ENCODE results near the gene GAL3ST3. TPM values are rescaled to one million over a fixed set of nuclear protein-coding genes. Genes with fewer than 3 reads are reported as not detected.
"Not testable (repeated sequence)": the region's sequence is repeated elsewhere in the genome, so short reads cannot be mapped to it uniquely, and the experiment has no call there.

GAL3ST3 gene
- 5.4 TPM for polyA plus RNA-seq (2013, experiment 1 of 2)
- 5.8 TPM for polyA plus RNA-seq (2013, experiment 2 of 2)

- no peak within 1 kb of the TSS for H2AK5ac ChIP-seq (ENCODE audit: low read length)
- no peaks in the 10 kb centered on the region for H3K36me3 ChIP-seq (ENCODE audit: control insufficient read depth, insufficient read depth, low read length)
- H4K5ac ChIP-seq (ENCODE audit: low read length), result no peak within 1 kb of the TSS
- peak within 1 kb of the TSS; percentile 27 for H3K4me3 ChIP-seq (ENCODE audit: low read length)
- H3K18ac ChIP-seq (ENCODE audit: low read length), result peak within 1 kb of the TSS; percentile 41
- peak; percentile 52 for DNase-seq
- H3K79me1 ChIP-seq (ENCODE audit: low read length), result peaks cover 5% of the 10 kb centered on the region
- H3K23ac ChIP-seq (ENCODE audit: low read length), result no peak within 1 kb of the TSS
- H3K9ac ChIP-seq (ENCODE audit: low read length), result peak within 1 kb of the TSS; percentile 61
- H2BK120ac ChIP-seq (ENCODE audit: low read depth, low read length), result no peak within 1 kb of the TSS
- no peak within 1 kb of the TSS for H2BK15ac ChIP-seq (replicated peaks; ENCODE audit: low read depth)
- no peak within 1 kb of the TSS for H2BK5ac ChIP-seq (ENCODE audit: low read length)
- peaks cover 15% of the 10 kb centered on the region for H3K79me2 ChIP-seq (ENCODE audit: control insufficient read depth, insufficient read depth, low read length)
- no peak within 1 kb of the TSS for H3K27ac ChIP-seq (ENCODE audit: low read depth, low read length)
- H3K27me3 ChIP-seq (ENCODE audit: insufficient read depth, low read length, poor library complexity), result no peaks in the 10 kb centered on the region
- peak within 1 kb of the TSS; percentile 71 for H3K4me2 ChIP-seq (ENCODE audit: low read length)
- H3K56ac ChIP-seq (ENCODE audit: low read length), result peak within 1 kb of the TSS; percentile 86
- peaks cover 3% of the 10 kb centered on the region for H3K4me1 ChIP-seq (ENCODE audit: control insufficient read depth, low read depth, low read length)
- H4K8ac ChIP-seq (ENCODE audit: low read depth, low read length), result peak within 1 kb of the TSS; percentile 69
- WGBS (ENCODE audit: extremely low coverage, insufficient coverage, low lambda C conversion rate), result no CpG with 5 or more reads among the region's 39 CpGs
- no peak within 1 kb of the TSS for H3K4ac ChIP-seq (ENCODE audit: low read depth, low read length)
These were observed at the start of gene GAL3ST3 for GRCh38 chr11:66048547-66049323. GAL3ST3 (minus strand) TSS chr11:66049161; CDS start chr11:66045415, 3,746 bp downstream.

GRCh38 chr11:66092125-66092524 is 43.2 kb upstream of the GAL3ST3 start:
- H3K18ac ChIP-seq (ENCODE audit: low read length); H2BK15ac ChIP-seq (replicated peaks; ENCODE audit: low read depth); H2BK5ac ChIP-seq (ENCODE audit: low read length); H3K56ac ChIP-seq (ENCODE audit: low read length); H4K5ac ChIP-seq (ENCODE audit: low read length); H2AK5ac ChIP-seq (ENCODE audit: low read length); H4K8ac ChIP-seq (ENCODE audit: low read depth, low read length); DNase-seq; H3K4me2 ChIP-seq (ENCODE audit: low read length); H3K4ac ChIP-seq (ENCODE audit: low read depth, low read length); H3K79me1 ChIP-seq (ENCODE audit: low read length); H3K4me1 ChIP-seq (ENCODE audit: control insufficient read depth, low read depth, low read length); H3K4me3 ChIP-seq (ENCODE audit: low read length); H3K27ac ChIP-seq (ENCODE audit: low read depth, low read length); H2BK120ac ChIP-seq (ENCODE audit: low read depth, low read length); H3K79me2 ChIP-seq (ENCODE audit: control insufficient read depth, insufficient read depth, low read length); H3K27me3 ChIP-seq (ENCODE audit: insufficient read depth, low read length, poor library complexity); H3K9ac ChIP-seq (ENCODE audit: low read length); H3K23ac ChIP-seq (ENCODE audit: low read length); H3K36me3 ChIP-seq (ENCODE audit: control insufficient read depth, insufficient read depth, low read length): not testable (repeated sequence)
- WGBS (ENCODE audit: extremely low coverage, insufficient coverage, low lambda C conversion rate), result no CpG with 5 or more reads among the region's 2 CpGs

GRCh38 chr11:66090288-66090687 is 41.3 kb upstream of the GAL3ST3 start:
- Histone ChIP-seq H3K27ac (ENCODE audit: low read depth, low read length) (no peak overlapping the region), H3K56ac (ENCODE audit: low read length) (no peak overlapping the region), H3K36me3 (ENCODE audit: control insufficient read depth, insufficient read depth, low read length) (no peaks in the 10 kb centered on the region), H3K4ac (ENCODE audit: low read depth, low read length) (no peak overlapping the region), H2BK120ac (ENCODE audit: low read depth, low read length) (no peak overlapping the region), H4K8ac (ENCODE audit: low read depth, low read length) (no peak overlapping the region), H3K4me3 (ENCODE audit: low read length) (no peak overlapping the region), H3K4me1 (ENCODE audit: control insufficient read depth, low read depth, low read length) (no peaks in the 10 kb centered on the region), H3K27me3 (ENCODE audit: insufficient read depth, low read length, poor library complexity) (no peaks in the 10 kb centered on the region), H3K79me2 (ENCODE audit: control insufficient read depth, insufficient read depth, low read length) (peaks cover 6% of the 10 kb centered on the region), H3K23ac (ENCODE audit: low read length) (no peak overlapping the region), H3K9ac (ENCODE audit: low read length) (no peak overlapping the region), H4K5ac (ENCODE audit: low read length) (no peak overlapping the region), H2BK15ac (replicated peaks; ENCODE audit: low read depth) (no peak overlapping the region), H3K4me2 (ENCODE audit: low read length) (no peak overlapping the region), H3K79me1 (ENCODE audit: low read length) (peaks cover 8% of the 10 kb centered on the region), H3K18ac (ENCODE audit: low read length) (no peak overlapping the region), H2BK5ac (ENCODE audit: low read length) (no peak overlapping the region), H2AK5ac (ENCODE audit: low read length) (no peak overlapping the region)
- no peak for DNase-seq
- no CpG with 5 or more reads among the region's 4 CpGs for WGBS (ENCODE audit: extremely low coverage, insufficient coverage, low lambda C conversion rate)

- Histone ChIP-seq H3K23ac (ENCODE audit: low read length) (no peak overlapping the region), H3K79me1 (ENCODE audit: low read length) (peaks cover 11% of the 10 kb centered on the region), H2BK5ac (ENCODE audit: low read length) (no peak overlapping the region), H3K4me1 (ENCODE audit: control insufficient read depth, low read depth, low read length) (no peaks in the 10 kb centered on the region), H4K8ac (ENCODE audit: low read depth, low read length) (no peak overlapping the region), H2BK15ac (replicated peaks; ENCODE audit: low read depth) (no peak overlapping the region), H3K4me2 (ENCODE audit: low read length) (no peak overlapping the region), H3K36me3 (ENCODE audit: control insufficient read depth, insufficient read depth, low read length) (no peaks in the 10 kb centered on the region), H2AK5ac (ENCODE audit: low read length) (no peak overlapping the region), H3K79me2 (ENCODE audit: control insufficient read depth, insufficient read depth, low read length) (peaks cover 7% of the 10 kb centered on the region), H3K27me3 (ENCODE audit: insufficient read depth, low read length, poor library complexity) (no peaks in the 10 kb centered on the region), H3K4ac (ENCODE audit: low read depth, low read length) (no peak overlapping the region), H3K4me3 (ENCODE audit: low read length) (no peak overlapping the region), H3K18ac (ENCODE audit: low read length) (no peak overlapping the region), H4K5ac (ENCODE audit: low read length) (no peak overlapping the region), H3K56ac (ENCODE audit: low read length) (no peak overlapping the region), H2BK120ac (ENCODE audit: low read depth, low read length) (no peak overlapping the region), H3K9ac (ENCODE audit: low read length) (no peak overlapping the region), H3K27ac (ENCODE audit: low read depth, low read length) (no peak overlapping the region)
- DNase-seq, result no peak
- no CpG with 5 or more reads among the region's 3 CpGs for WGBS (ENCODE audit: extremely low coverage, insufficient coverage, low lambda C conversion rate)
These were observed 40.1 kb upstream of the GAL3ST3 start for GRCh38 chr11:66089067-66089466.

GRCh38 chr11:66087148-66087908 is 38.4 kb upstream of the GAL3ST3 start:
- Histone ChIP-seq H3K56ac (ENCODE audit: low read length) (no peak overlapping the region), H4K8ac (ENCODE audit: low read depth, low read length) (no peak overlapping the region), H3K79me2 (ENCODE audit: control insufficient read depth, insufficient read depth, low read length) (peaks cover 7% of the 10 kb centered on the region), H2AK5ac (ENCODE audit: low read length) (no peak overlapping the region), H3K4me2 (ENCODE audit: low read length) (no peak overlapping the region), H3K27me3 (ENCODE audit: insufficient read depth, low read length, poor library complexity) (no peaks in the 10 kb centered on the region), H2BK15ac (replicated peaks; ENCODE audit: low read depth) (no peak overlapping the region), H3K9ac (ENCODE audit: low read length) (no peak overlapping the region), H4K5ac (ENCODE audit: low read length) (no peak overlapping the region), H3K79me1 (ENCODE audit: low read length) (peaks cover 16% of the 10 kb centered on the region), H3K4me3 (ENCODE audit: low read length) (no peak overlapping the region), H3K27ac (ENCODE audit: low read depth, low read length) (no peak overlapping the region), H3K18ac (ENCODE audit: low read length) (no peak overlapping the region), H3K36me3 (ENCODE audit: control insufficient read depth, insufficient read depth, low read length) (no peaks in the 10 kb centered on the region), H3K23ac (ENCODE audit: low read length) (no peak overlapping the region), H3K4me1 (ENCODE audit: control insufficient read depth, low read depth, low read length) (peaks cover 2% of the 10 kb centered on the region), H2BK5ac (ENCODE audit: low read length) (no peak overlapping the region), H2BK120ac (ENCODE audit: low read depth, low read length) (no peak overlapping the region), H3K4ac (ENCODE audit: low read depth, low read length) (no peak overlapping the region)
- WGBS (ENCODE audit: extremely low coverage, insufficient coverage, low lambda C conversion rate), result no CpG with 5 or more reads among the region's 9 CpGs
- no peak for DNase-seq
